Motor neuron (in vitro differentiated cells): Measurements from ENCODE around the gene PPP6R3. TPM values are rescaled to one million over a fixed set of nuclear protein-coding genes. Genes with fewer than 3 reads are reported as not detected.

Experiments used
- ATAC-seq, 8 experiments: fragments of 200-7000 bp; cut with Tn5 transposase; replicated peaks in 6 of 8; 2 replicates each; pipeline ENCODE4 v1.8.0; 2021; ENCODE audit warnings: mild to moderate bottlenecking in 8 of 8, moderate library complexity in 8 of 8
- H3K27ac ChIP-seq, 2 donors: fragments of 250-450 bp; sonication (Bioruptor Pico); 2 replicates each; pipeline ENCODE4 v1.9.0; 2021; ENCODE audit warnings: antibody characterized with exemption in 2 of 2, mild to moderate bottlenecking in 2 of 2, moderate library complexity in 1 of 2
- H3K4me1 ChIP-seq, 2 donors: fragments of 250-450 bp; sonication (Bioruptor Pico); replicated peaks in 1 of 2; 2 replicates each; pipeline ENCODE4 v1.6.1; 2021; ENCODE audit warnings: antibody characterized with exemption in 2 of 2, mild to moderate bottlenecking in 2 of 2, moderate library complexity in 1 of 2
- H3K4me3 ChIP-seq, 5 donors: fragments of 250-450 bp; sonication (Bioruptor Pico); 2 replicates each; pipeline ENCODE4 v1.9.0; 2021; ENCODE audit warnings: antibody characterized with exemption in 5 of 5, mild to moderate bottlenecking in 5 of 5, moderate library complexity in 4 of 5
- WGBS, 10 experiments: fragments of 450-650 bp; shearing (Covaris generic); methylation state at CpG; one replicate each; pipeline ENCODE4 v1.0.0; 2022; 5-methylcytosine and 5-hydroxymethylcytosine counted together
- in situ Hi-C, 9 experiments: fragments of 400-800 bp; cut with MboI; loops; one replicate each; pipeline ENCODE4 v1.15.0; 2021; ENCODE audit warnings: low sequenced_read_pairs in 9 of 9, low pct_unique_long_range_greater_than_20kb in 2 of 9; ENCODE audit not compliant: unreplicated experiment in 9 of 9
- total RNA-seq, 8 experiments: library from RNA; unstranded; fragments of 300-600 nt; gene quantifications; 2 replicates each; pipeline versions ENCODE4 v1.2.3 to v1.2.4, GENCODE V29; 2022

PPP6R3 gene
- total RNA-seq, 8 experiments from 2014 or later = 49.1 to 142 (median 65.7) TPM

- in situ Hi-C loops = no loop called here
- Histone ChIP-seq H3K27ac (no peak overlapping the region), H3K4me1 (no peaks in the 10 kb centered on the region), H3K4me3 (no peak overlapping the region)
- WGBS, 10 experiments = 80 to 96% (median 95%) methylated on average over 1 to 7 of the region's 7 CpGs
- no peak for ATAC-seq
Measured at GRCh38 chr11:68589547-68590216, 129.1 kb downstream of the PPP6R3 start.

GRCh38 chr11:68591719-68592118 lies 131.2 kb downstream of the PPP6R3 start:
- no peak overlapping the region for H3K27ac ChIP-seq
- 89 to 100% (median 100%) methylated on average over 2 to 5 of the region's 5 CpGs; no CpG with 5 or more reads in 1 of the 10 experiments for WGBS, 10 experiments
- in situ Hi-C loops = no loop called here
- no peak for ATAC-seq
- H3K4me1 ChIP-seq = no peaks in the 10 kb centered on the region
- no peak overlapping the region for H3K4me3 ChIP-seq

- 60 to 95% (median 77%) methylated on average over 1 to 2 of the region's 2 CpGs; no CpG with 5 or more reads in 1 of the 10 experiments for WGBS, 10 experiments
- no peak overlapping the region for H3K27ac ChIP-seq
- in situ Hi-C loops = no loop called here
- no peaks in the 10 kb centered on the region for H3K4me1 ChIP-seq
- no peak for ATAC-seq
- no peak overlapping the region for H3K4me3 ChIP-seq
Measured at GRCh38 chr11:68593441-68593840, 132.9 kb downstream of the PPP6R3 start.

GRCh38 chr11:68594123-68594522 lies 133.6 kb downstream of the PPP6R3 start:
- 90 to 100% (median 93%) methylated on average over 2 to 4 of the region's 4 CpGs; no CpG with 5 or more reads in 4 of the 10 experiments for WGBS, 10 experiments
- Histone ChIP-seq H3K27ac (no peak overlapping the region), H3K4me1 (no peaks in the 10 kb centered on the region), H3K4me3 (no peak overlapping the region)
- no peak for ATAC-seq
- in situ Hi-C loops = no loop called here

- no peak overlapping the region for H3K27ac ChIP-seq
- in situ Hi-C loops = no loop called here
- ATAC-seq = no peak
- WGBS, 10 experiments = 40 to 100% (median 85%) methylated on average over 1 to 4 of the region's 4 CpGs; no CpG with 5 or more reads in 2 of the 10 experiments
- no peak overlapping the region for H3K4me3 ChIP-seq
- no peaks in the 10 kb centered on the region for H3K4me1 ChIP-seq
Measured at GRCh38 chr11:68596231-68596630, 135.7 kb downstream of the PPP6R3 start.

GRCh38 chr11:68598816-68599653 lies 138.5 kb downstream of the PPP6R3 start:
- Histone ChIP-seq H3K4me1 (no peaks in the 10 kb centered on the region), H3K4me3 (no peak overlapping the region), H3K27ac (no peak overlapping the region)
- in situ Hi-C loops = no loop called here
- ATAC-seq = no peak
- WGBS, 10 experiments = 60 to 100% (median 91%) methylated on average over 1 to 6 of the region's 7 CpGs

GRCh38 chr11:68601147-68601546 lies 140.6 kb downstream of the PPP6R3 start:
- no peaks in the 10 kb centered on the region for H3K4me1 ChIP-seq
- no peak overlapping the region for H3K4me3 ChIP-seq
- in situ Hi-C loops = no loop called here
- no peak for ATAC-seq
- no peak overlapping the region for H3K27ac ChIP-seq
- WGBS, 10 experiments = 85 to 100% (median 94%) methylated on average over 2 to 7 of the region's 7 CpGs; no CpG with 5 or more reads in 1 of the 10 experiments

- in situ Hi-C loops = no loop called here
- no peak overlapping the region for H3K27ac ChIP-seq
- WGBS, 10 experiments = 76 to 92% (median 80%) methylated on average over 1 to 6 of the region's 13 CpGs; no CpG with 5 or more reads in 5 of the 10 experiments
- H3K4me1 ChIP-seq = no peaks in the 10 kb centered on the region
- H3K4me3 ChIP-seq = no peak overlapping the region
- ATAC-seq = no peak
Measured at GRCh38 chr11:68609761-68610160, 149.2 kb downstream of the PPP6R3 start.

GRCh38 chr11:68610452-68611116 lies 150.0 kb downstream of the PPP6R3 start:
- 80 to 100% methylated on average over 1 of the region's 1 CpG; no CpG with 5 or more reads in 8 of the 10 experiments for WGBS, 10 experiments
- Histone ChIP-seq H3K4me3 (no peak overlapping the region), H3K27ac (no peak overlapping the region), H3K4me1 (no peaks in the 10 kb centered on the region)
- in situ Hi-C loops = no loop called here
- ATAC-seq = peak in 2 of 8 experiments; percentile 32 to 59

- Histone ChIP-seq H3K4me3 (no peak overlapping the region), H3K27ac (no peak overlapping the region), H3K4me1 (no peaks in the 10 kb centered on the region)
- in situ Hi-C loops = no loop called here
- ATAC-seq = no peak
- WGBS, 10 experiments = 54 to 100% (median 95%) methylated on average over 2 to 5 of the region's 6 CpGs; no CpG with 5 or more reads in 6 of the 10 experiments
Measured at GRCh38 chr11:68615657-68616056, 155.1 kb downstream of the PPP6R3 start.

- in situ Hi-C loops = no loop called here
- H3K4me3 ChIP-seq = no peak overlapping the region
- 73 to 100% (median 92%) methylated on average over 1 to 12 of the region's 23 CpGs; no CpG with 5 or more reads in 3 of the 10 experiments for WGBS, 10 experiments
- H3K4me1 ChIP-seq = no peaks in the 10 kb centered on the region
- peak in 2 of 8 experiments; percentile 15 to 18 for ATAC-seq
- H3K27ac ChIP-seq = no peak overlapping the region
Measured at GRCh38 chr11:68617925-68618809, 157.6 kb downstream of the PPP6R3 start.

GRCh38 chr11:68621826-68622225 lies 161.3 kb downstream of the PPP6R3 start:
- H3K4me3 ChIP-seq = no peak overlapping the region
- ATAC-seq = no peak
- in situ Hi-C loops = no loop called here
- 70 to 100% (median 94%) methylated on average over 1 to 2 of the region's 2 CpGs for WGBS, 10 experiments
- no peaks in the 10 kb centered on the region for H3K4me1 ChIP-seq
- H3K27ac ChIP-seq = no peak overlapping the region
